ENCODE results near the gene CPLX1.
A peak's percentile ranks its signal among the peaks of the same experiment; 100 is the strongest.

CPLX1 gene

GRCh38 chr4:829761-830600 is 4.1 kb upstream of the CPLX1 start:
- peaks cover 32% of the 10 kb centered on the region for H3K27me3 ChIP-seq (ENCODE audit: control insufficient read depth, insufficient read depth, low read length)
- no peaks in the 10 kb centered on the region for H3K36me3 ChIP-seq (ENCODE audit: control insufficient read depth, low read depth, low read length)
- H3K4me3 ChIP-seq (ENCODE audit: low read length), result no peak overlapping the region
- H3K9ac ChIP-seq (ENCODE audit: low read length), result no peak overlapping the region
- no peaks in the 10 kb centered on the region for H3K4me1 ChIP-seq (ENCODE audit: control insufficient read depth, low read depth, low read length)
- no peaks in the 10 kb centered on the region for H3K9me3 ChIP-seq (ENCODE audit: control insufficient read depth, low read depth, low read length)
- no peak overlapping the region for H3K27ac ChIP-seq (ENCODE audit: low read length)

GRCh38 chr4:829291-829690 is 3.4 kb upstream of the CPLX1 start:
- no peak overlapping the region for H3K9ac ChIP-seq (ENCODE audit: low read length)
- H3K27ac ChIP-seq (ENCODE audit: low read length), result no peak overlapping the region
- H3K4me3 ChIP-seq (ENCODE audit: low read length), result no peak overlapping the region
- no peaks in the 10 kb centered on the region for H3K4me1 ChIP-seq (ENCODE audit: control insufficient read depth, low read depth, low read length)
- H3K27me3 ChIP-seq (ENCODE audit: control insufficient read depth, insufficient read depth, low read length), result peaks cover 39% of the 10 kb centered on the region
- no peaks in the 10 kb centered on the region for H3K9me3 ChIP-seq (ENCODE audit: control insufficient read depth, low read depth, low read length)
- H3K36me3 ChIP-seq (ENCODE audit: control insufficient read depth, low read depth, low read length), result no peaks in the 10 kb centered on the region

- Histone ChIP-seq H3K36me3 (ENCODE audit: control insufficient read depth, low read depth, low read length) (no peaks in the 10 kb centered on the region), H3K27ac (ENCODE audit: low read length) (no peak overlapping the region), H3K9me3 (ENCODE audit: control insufficient read depth, low read depth, low read length) (no peaks in the 10 kb centered on the region), H3K4me3 (ENCODE audit: low read length) (no peak overlapping the region), H3K27me3 (ENCODE audit: control insufficient read depth, insufficient read depth, low read length) (peaks cover 44% of the 10 kb centered on the region), H3K4me1 (ENCODE audit: control insufficient read depth, low read depth, low read length) (no peaks in the 10 kb centered on the region), H3K9ac (ENCODE audit: low read length) (no peak overlapping the region)
These were observed 2.8 kb upstream of the CPLX1 start for GRCh38 chr4:828641-829271.

- Histone ChIP-seq H3K27me3 (ENCODE audit: control insufficient read depth, insufficient read depth, low read length) (peaks cover 57% of the 10 kb centered on the region), H3K36me3 (ENCODE audit: control insufficient read depth, low read depth, low read length) (no peaks in the 10 kb centered on the region), H3K4me3 (ENCODE audit: low read length) (no peak overlapping the region), H3K9me3 (ENCODE audit: control insufficient read depth, low read depth, low read length) (no peaks in the 10 kb centered on the region), H3K27ac (ENCODE audit: low read length) (no peak overlapping the region), H3K9ac (ENCODE audit: low read length) (no peak overlapping the region), H3K4me1 (ENCODE audit: control insufficient read depth, low read depth, low read length) (no peaks in the 10 kb centered on the region)
These were observed 1.5 kb upstream of the CPLX1 start for GRCh38 chr4:827209-828081.

GRCh38 chr4:826508-827208 is 729 bp upstream of the CPLX1 start:
- no peaks in the 10 kb centered on the region for H3K4me1 ChIP-seq (ENCODE audit: control insufficient read depth, low read depth, low read length)
- H3K27ac ChIP-seq (ENCODE audit: low read length), result no peak overlapping the region
- peak overlapping the region; percentile 27 for H3K4me3 ChIP-seq (ENCODE audit: low read length)
- H3K27me3 ChIP-seq (ENCODE audit: control insufficient read depth, insufficient read depth, low read length), result peaks cover 65% of the 10 kb centered on the region
- H3K36me3 ChIP-seq (ENCODE audit: control insufficient read depth, low read depth, low read length), result no peaks in the 10 kb centered on the region
- H3K9ac ChIP-seq (ENCODE audit: low read length), result no peak overlapping the region
- H3K9me3 ChIP-seq (ENCODE audit: control insufficient read depth, low read depth, low read length), result no peaks in the 10 kb centered on the region

GRCh38 chr4:825063-825970 is 612 bp downstream of the CPLX1 start:
- Histone ChIP-seq H3K27ac (ENCODE audit: low read length) (no peak overlapping the region), H3K9me3 (ENCODE audit: control insufficient read depth, low read depth, low read length) (no peaks in the 10 kb centered on the region), H3K4me1 (ENCODE audit: control insufficient read depth, low read depth, low read length) (no peaks in the 10 kb centered on the region), H3K36me3 (ENCODE audit: control insufficient read depth, low read depth, low read length) (no peaks in the 10 kb centered on the region), H3K27me3 (ENCODE audit: control insufficient read depth, insufficient read depth, low read length) (peaks cover 79% of the 10 kb centered on the region), H3K4me3 (ENCODE audit: low read length) (no peak overlapping the region), H3K9ac (ENCODE audit: low read length) (no peak overlapping the region)

- Histone ChIP-seq H3K27ac (ENCODE audit: low read length) (no peak overlapping the region), H3K4me1 (ENCODE audit: control insufficient read depth, low read depth, low read length) (no peaks in the 10 kb centered on the region), H3K4me3 (ENCODE audit: low read length) (no peak overlapping the region), H3K9ac (ENCODE audit: low read length) (no peak overlapping the region), H3K9me3 (ENCODE audit: control insufficient read depth, low read depth, low read length) (no peaks in the 10 kb centered on the region), H3K27me3 (ENCODE audit: control insufficient read depth, insufficient read depth, low read length) (peaks cover 86% of the 10 kb centered on the region), H3K36me3 (ENCODE audit: control insufficient read depth, low read depth, low read length) (no peaks in the 10 kb centered on the region)
These were observed 1.4 kb downstream of the CPLX1 start for GRCh38 chr4:824461-825062.

GRCh38 chr4:823761-824460 is 2.0 kb downstream of the CPLX1 start:
- Histone ChIP-seq H3K27me3 (ENCODE audit: control insufficient read depth, insufficient read depth, low read length) (peaks cover 93% of the 10 kb centered on the region), H3K4me3 (ENCODE audit: low read length) (no peak overlapping the region), H3K9ac (ENCODE audit: low read length) (no peak overlapping the region), H3K4me1 (ENCODE audit: control insufficient read depth, low read depth, low read length) (no peaks in the 10 kb centered on the region), H3K9me3 (ENCODE audit: control insufficient read depth, low read depth, low read length) (no peaks in the 10 kb centered on the region), H3K27ac (ENCODE audit: low read length) (no peak overlapping the region), H3K36me3 (ENCODE audit: control insufficient read depth, low read depth, low read length) (no peaks in the 10 kb centered on the region)

GRCh38 chr4:823176-823760 is 2.7 kb downstream of the CPLX1 start:
- Histone ChIP-seq H3K27me3 (ENCODE audit: control insufficient read depth, insufficient read depth, low read length) (peaks cover 93% of the 10 kb centered on the region), H3K4me1 (ENCODE audit: control insufficient read depth, low read depth, low read length) (no peaks in the 10 kb centered on the region), H3K27ac (ENCODE audit: low read length) (no peak overlapping the region), H3K9me3 (ENCODE audit: control insufficient read depth, low read depth, low read length) (no peaks in the 10 kb centered on the region), H3K9ac (ENCODE audit: low read length) (no peak overlapping the region), H3K4me3 (ENCODE audit: low read length) (no peak overlapping the region), H3K36me3 (ENCODE audit: control insufficient read depth, low read depth, low read length) (no peaks in the 10 kb centered on the region)
